GM12891 (cell line): ENCODE data around the gene RNF208.

ENCODE experiments used
- DNase-seq: peaks from one replicate; pipeline ENCODE4 v3.0.0; 2011; ENCODE audit warnings: low spot score; ENCODE audit not compliant: insufficient read length
- FAIRE-seq: peaks from 2 replicates; lab custom pipeline; 2011; peaks lifted over from hg19 to GRCh38; lab: Jason Lieb, UNC
- PAX5 ChIP-seq: IDR thresholded peaks from 2 replicates; pipeline ENCODE4 v1.6.1; 2011; ENCODE audit warnings: low read length, moderate library complexity, mild to moderate bottlenecking; ENCODE audit not compliant: insufficient read depth, severe bottlenecking
- POLR2A ChIP-seq: IDR thresholded peaks from 2 replicates; pipeline ENCODE4 v1.6.1; 2011; ENCODE audit warnings: low read depth, low read length, control low read depth
- POLR2AphosphoS5 ChIP-seq: IDR thresholded peaks from 2 replicates; pipeline ENCODE4 v1.6.1; 2011; ENCODE audit warnings: low read depth, low read length, control low read depth
- POU2F2 ChIP-seq: IDR thresholded peaks from 2 replicates; pipeline ENCODE4 v1.6.1; 2011; ENCODE audit warnings: low read depth, mild to moderate bottlenecking, control low read depth, low read length, moderate library complexity
- SPI1 ChIP-seq: IDR thresholded peaks from 2 replicates; pipeline ENCODE4 v1.6.1; 2011; ENCODE audit warnings: low read depth, low read length, control low read depth
- TAF1 ChIP-seq: IDR thresholded peaks from 2 replicates; pipeline ENCODE4 v1.6.1; 2011; ENCODE audit warnings: low read depth, low read length, control low read depth

The RNF208 gene

GRCh38 chr9:137183980-137184595, 38.0 kb downstream of the RNF208 start:
- DNase-seq: no peak
- FAIRE-seq: no peak
- TF ChIP-seq POLR2AphosphoS5 (no peak), POLR2A (no peak), PAX5 (no peak), POU2F2 (no peak), TAF1 (no peak)

- TF ChIP-seq POLR2AphosphoS5: no peak
- TF ChIP-seq POLR2A: no peak
- no peak for TF ChIP-seq POU2F2
- TF ChIP-seq TAF1: no peak
- TF ChIP-seq SPI1: no peak
- no peak for TF ChIP-seq PAX5
- no peak for FAIRE-seq
Observed at GRCh38 chr9:137182836-137183235, 39.2 kb downstream of the RNF208 start.

GRCh38 chr9:137181680-137182079, 40.4 kb downstream of the RNF208 start:
- no peak for DNase-seq
- no peak for FAIRE-seq

More at GRCh38 chr9:137182836-137183235, 39.2 kb downstream of the RNF208 start:
- DNase-seq: no peak

GRCh38 chr9:137180491-137180890, 41.5 kb downstream of the RNF208 start:
- DNase-seq (no peak), FAIRE-seq (no peak)
- TF ChIP-seq POLR2A: no peak
- TF ChIP-seq SPI1: no peak
- no peak for TF ChIP-seq POU2F2
- no peak for TF ChIP-seq POLR2AphosphoS5
- no peak for TF ChIP-seq PAX5
- TF ChIP-seq TAF1: no peak

More at GRCh38 chr9:137181680-137182079, 40.4 kb downstream of the RNF208 start:
- no peak for TF ChIP-seq POLR2A
- TF ChIP-seq PAX5: no peak
- TF ChIP-seq POU2F2: no peak
- TF ChIP-seq TAF1: no peak
- no peak for TF ChIP-seq SPI1
- TF ChIP-seq POLR2AphosphoS5: no peak

- TF ChIP-seq PAX5 (no peak), TAF1 (no peak), SPI1 (no peak), POLR2AphosphoS5 (no peak), POU2F2 (no peak), POLR2A (no peak)
- FAIRE-seq: no peak
- DNase-seq: no peak
Observed at GRCh38 chr9:137179761-137180160, 42.3 kb downstream of the RNF208 start.

GRCh38 chr9:137178939-137179630, 43.0 kb downstream of the RNF208 start:
- TF ChIP-seq PAX5: no peak
- TF ChIP-seq POLR2A: no peak
- TF ChIP-seq POU2F2: no peak
- TF ChIP-seq POLR2AphosphoS5: no peak
- TF ChIP-seq SPI1: no peak
- no peak for DNase-seq
- FAIRE-seq: no peak

GRCh38 chr9:137178201-137178938, 43.7 kb downstream of the RNF208 start:
- DNase-seq (no peak), FAIRE-seq (no peak)
- TF ChIP-seq POLR2AphosphoS5: no peak
- no peak for TF ChIP-seq POLR2A
- no peak for TF ChIP-seq TAF1
- no peak for TF ChIP-seq POU2F2
- no peak for TF ChIP-seq PAX5
- TF ChIP-seq SPI1: no peak

GRCh38 chr9:137176302-137177182, 45.5 kb downstream of the RNF208 start:
- peak; percentile 87 for FAIRE-seq
- no peak for TF ChIP-seq TAF1
- no peak for TF ChIP-seq SPI1
- no peak for TF ChIP-seq POLR2AphosphoS5
- TF ChIP-seq PAX5: no peak
- TF ChIP-seq POLR2A: no peak
- TF ChIP-seq POU2F2: no peak
- DNase-seq: peak; percentile 89

- DNase-seq (no peak), FAIRE-seq (no peak)
- TF ChIP-seq POU2F2 (no peak), POLR2A (0 out of 2 replicates have a peak, but pooled peaks have one; percentile 12), PAX5 (no peak)
Observed at GRCh38 chr9:137175345-137175961, 46.6 kb downstream of the RNF208 start.
